OCI-LY1 (cell line): Measurements from ENCODE around the gene TREML1.

Source experiments
- EZH2 ChIP-seq: fragments of 200-600 bp; sonication (generic), shearing (Covaris generic); IDR thresholded peaks from 2 replicates; pipeline ENCODE4 v1.8.0; 2017; ENCODE audit warnings: borderline replicate concordance, mixed run types, mild to moderate bottlenecking, antibody characterized with exemption, low read length, moderate library complexity, mixed read lengths
- TF ChIP-seq, protein P1 (sequence below): fragments of 200-600 bp; sonication (generic), shearing (Covaris generic); IDR thresholded peaks from 2 replicates; pipeline ENCODE4 v1.5.1; 2017; ENCODE audit warnings: mild to moderate bottlenecking, antibody characterized with exemption, low read length, moderate library complexity, mixed read lengths

DNA sequence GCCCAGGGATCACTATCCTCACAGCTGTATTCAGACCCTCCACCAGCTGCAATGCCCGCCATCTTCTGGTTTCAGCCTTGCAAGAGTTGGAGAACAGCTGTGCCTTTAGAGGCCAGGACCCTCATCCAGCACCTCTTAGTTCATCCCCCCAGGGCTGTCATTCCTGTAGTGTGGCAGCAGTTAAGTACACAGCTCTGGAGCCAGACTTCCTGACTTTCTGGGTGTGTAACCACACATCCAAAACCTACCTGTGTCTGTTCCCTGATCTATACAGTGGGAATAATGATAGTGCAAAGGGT is 9.2 kb upstream of the TREML1 start:
- TF ChIP-seq, protein P1, sequence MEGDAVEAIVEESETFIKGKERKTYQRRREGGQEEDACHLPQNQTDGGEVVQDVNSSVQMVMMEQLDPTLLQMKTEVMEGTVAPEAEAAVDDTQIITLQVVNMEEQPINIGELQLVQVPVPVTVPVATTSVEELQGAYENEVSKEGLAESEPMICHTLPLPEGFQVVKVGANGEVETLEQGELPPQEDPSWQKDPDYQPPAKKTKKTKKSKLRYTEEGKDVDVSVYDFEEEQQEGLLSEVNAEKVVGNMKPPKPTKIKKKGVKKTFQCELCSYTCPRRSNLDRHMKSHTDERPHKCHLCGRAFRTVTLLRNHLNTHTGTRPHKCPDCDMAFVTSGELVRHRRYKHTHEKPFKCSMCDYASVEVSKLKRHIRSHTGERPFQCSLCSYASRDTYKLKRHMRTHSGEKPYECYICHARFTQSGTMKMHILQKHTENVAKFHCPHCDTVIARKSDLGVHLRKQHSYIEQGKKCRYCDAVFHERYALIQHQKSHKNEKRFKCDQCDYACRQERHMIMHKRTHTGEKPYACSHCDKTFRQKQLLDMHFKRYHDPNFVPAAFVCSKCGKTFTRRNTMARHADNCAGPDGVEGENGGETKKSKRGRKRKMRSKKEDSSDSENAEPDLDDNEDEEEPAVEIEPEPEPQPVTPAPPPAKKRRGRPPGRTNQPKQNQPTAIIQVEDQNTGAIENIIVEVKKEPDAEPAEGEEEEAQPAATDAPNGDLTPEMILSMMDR = no peak
- no peak for TF ChIP-seq EZH2
